ENCODE results near the gene PKMYT1.
A peak's percentile ranks its signal among the peaks of the same experiment; 100 is the strongest.

The PKMYT1 gene

DNA sequence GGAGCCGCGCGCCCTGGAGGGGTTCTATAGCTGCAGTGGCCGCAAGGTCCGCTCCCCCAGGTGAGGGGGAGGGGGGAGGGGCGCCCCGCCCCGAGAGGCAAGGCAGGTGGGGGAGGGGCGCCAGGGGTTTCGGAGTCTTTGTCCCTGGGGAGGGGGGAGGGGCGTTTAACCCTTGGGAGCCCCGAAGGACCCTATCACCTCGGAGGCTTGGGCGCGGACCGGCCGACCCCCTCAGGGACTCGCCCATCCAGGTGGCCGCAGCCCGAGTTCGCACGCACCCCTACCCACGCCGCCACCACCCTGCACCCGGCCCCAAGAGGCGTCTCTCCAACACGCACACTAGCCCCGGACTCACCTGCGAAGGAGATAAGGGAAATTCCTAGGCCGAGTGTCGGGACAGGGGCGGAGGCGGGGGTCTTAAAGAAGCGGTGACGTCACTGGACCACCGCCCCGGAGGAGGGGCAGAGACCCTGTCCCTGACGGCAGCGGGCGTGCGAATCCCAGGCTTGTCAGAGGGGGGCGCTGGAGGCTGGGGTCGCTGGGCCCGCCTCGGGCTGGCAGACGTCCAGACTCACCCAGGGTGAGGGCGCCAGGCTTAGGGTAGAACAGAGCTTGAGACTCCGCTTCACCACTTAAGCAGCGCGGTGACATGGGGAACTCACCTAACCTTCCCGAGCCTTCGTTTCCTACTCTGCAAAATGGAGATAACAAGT, 37.7 kb upstream of the PKMYT1 start, which contains the start of gene CLDN6:
Gene CLDN6 (minus strand): TSS at position 390 of the 713 bp plus-strand sequence. CDS start 2,162 bp downstream, outside the sequence.
- DNase-seq: no peak

DNA sequence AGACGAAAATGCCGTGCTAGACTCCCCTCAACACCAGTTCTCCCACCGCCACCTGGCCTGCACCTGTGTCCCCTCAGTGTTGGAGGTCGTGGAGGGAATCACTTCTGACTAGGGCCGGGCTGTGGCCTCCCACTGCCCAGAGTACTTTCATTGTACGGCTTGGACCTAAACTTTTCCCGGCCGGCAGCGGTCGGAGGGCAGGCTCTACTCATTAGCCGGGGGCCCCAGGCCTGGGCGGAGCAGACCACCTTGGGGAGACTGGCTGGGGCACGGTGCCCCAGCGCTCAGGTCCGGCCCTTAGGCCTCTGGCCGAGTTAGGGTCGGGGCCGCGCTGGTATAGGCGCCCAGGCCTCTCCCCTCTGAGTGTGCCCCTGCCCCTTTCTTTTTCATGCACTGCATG, 37.1 kb upstream of the PKMYT1 start:
- DNase-seq: no peak

DNA sequence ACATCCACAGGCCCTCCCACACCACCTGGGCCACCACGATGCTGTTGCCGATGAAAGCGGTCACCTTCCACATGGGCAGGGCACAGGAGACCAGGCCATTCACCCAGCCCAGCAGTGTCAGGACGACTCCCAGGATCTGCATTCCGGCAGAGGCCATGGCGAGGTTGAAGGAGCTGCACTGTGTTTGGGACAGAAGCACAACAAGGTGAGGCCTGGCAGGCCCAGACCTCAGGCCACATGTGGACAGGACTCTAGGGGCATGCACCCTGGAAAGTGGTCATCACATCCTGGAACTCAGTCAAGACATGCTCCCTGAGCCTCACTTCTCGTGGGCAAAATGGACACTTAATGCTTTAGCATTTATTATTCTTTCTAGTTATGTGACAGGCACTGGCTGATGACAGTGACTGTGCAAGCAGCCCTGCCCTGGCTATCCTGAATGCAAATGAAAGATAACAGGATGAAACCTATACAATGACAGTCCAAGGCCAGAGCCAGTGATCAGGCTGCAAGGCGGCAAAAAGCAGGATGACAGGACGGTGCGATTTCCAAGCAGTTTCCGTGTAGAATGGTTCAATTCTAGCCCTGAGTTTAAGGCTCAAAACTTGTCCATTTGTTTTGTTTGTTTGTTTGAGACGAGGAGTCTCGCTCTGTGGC, 35.7 kb upstream of the PKMYT1 start:
- DNase-seq: no peak

DNA sequence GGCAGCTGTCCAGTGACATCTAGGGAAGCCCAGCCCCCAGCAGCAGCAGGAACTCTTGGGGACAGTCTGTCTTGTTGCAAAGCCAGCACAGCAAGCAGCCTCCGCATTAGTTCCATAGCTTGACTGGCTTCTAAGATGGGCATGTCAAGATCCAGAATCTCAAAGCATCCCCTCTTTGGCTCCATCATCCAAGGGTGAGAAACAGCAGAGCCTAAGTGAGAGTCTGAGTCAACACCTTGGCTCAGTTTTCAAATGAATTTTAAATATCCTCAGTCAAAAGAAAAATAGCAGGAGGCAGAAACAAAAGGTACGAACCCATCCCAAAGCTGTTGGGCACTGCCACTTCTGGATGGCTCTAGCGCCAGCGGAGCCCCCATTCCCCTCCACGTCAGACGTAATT, 34.7 kb upstream of the PKMYT1 start:
- DNase-seq: no peak

DNA sequence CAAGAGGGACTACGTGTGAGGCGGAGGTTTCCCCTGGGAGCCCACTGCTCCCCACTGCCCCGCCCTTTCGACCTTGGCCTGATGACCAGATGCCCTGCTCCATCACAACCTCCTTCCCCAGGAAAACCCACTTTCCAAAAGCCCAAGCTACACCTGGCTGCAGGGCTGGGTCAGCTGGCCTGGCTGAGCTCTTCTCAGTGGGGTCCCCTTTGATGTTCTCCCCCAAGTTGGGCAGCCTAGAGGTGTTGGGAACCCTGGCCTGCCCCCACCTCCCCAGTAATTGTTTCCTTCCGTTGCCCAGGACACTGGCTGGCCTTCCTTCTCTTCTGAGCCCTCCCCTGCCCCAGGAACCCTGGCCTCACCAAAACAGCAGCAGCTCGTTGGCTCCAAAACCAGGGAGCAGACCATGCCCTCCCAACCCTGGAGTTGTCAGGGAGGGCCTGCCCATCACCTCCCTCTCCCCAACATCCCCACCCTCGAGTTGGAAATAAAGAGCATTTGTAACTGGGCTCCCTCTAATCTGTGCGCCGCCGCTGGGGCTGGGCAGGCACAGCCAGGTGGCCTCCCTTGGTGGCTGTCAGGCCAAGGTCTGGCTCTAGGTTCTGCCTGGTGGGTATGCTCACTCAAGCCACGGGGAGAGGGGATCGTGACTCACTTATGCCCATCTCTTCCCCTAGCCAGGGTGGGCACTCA, 33.9 kb upstream of the PKMYT1 start:
- no peak for DNase-seq

DNA sequence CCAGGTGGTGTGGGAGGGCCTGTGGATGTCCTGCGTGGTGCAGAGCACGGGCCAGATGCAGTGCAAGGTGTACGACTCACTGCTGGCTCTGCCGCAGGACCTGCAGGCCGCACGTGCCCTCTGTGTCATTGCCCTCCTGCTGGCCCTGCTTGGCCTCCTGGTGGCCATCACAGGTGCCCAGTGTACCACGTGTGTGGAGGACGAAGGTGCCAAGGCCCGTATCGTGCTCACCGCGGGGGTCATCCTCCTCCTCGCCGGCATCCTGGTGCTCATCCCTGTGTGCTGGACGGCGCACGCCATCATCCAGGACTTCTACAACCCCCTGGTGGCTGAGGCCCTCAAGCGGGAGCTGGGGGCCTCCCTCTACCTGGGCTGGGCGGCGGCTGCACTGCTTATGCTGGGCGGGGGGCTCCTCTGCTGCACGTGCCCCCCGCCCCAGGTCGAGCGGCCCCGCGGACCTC, 33.3 kb upstream of the PKMYT1 start:
- no peak for DNase-seq

DNA sequence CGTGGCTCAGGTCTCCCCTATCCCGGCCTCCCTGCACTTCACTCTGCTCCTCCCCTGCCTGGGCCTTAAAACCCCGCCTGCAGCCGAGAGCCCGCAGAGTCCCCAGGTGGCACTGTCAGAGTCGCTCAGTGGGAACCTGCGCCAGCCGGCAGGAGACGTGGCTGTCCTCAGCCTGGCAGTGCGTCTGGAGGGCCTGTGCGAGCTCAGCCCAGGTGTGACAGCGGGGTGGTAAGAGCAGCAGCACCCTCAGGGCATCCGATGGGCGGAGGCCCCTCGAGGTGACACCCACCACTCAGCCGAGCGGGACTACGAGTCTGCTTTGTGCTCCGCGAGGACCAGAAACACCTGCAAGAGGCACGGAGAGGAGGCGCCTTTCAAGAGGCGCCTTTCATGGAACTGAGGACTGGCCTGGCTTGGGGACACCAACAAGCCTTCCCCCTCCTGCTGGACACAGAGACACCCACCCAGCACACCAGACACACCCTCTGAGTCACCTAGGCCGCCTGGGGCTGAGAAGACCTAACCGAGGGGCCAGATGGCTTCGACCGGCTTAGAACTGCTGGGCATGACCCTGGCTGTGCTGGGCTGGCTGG, 32.7 kb upstream of the PKMYT1 start, which contains the start of gene CLDN9:
Gene CLDN9 (plus strand): TSS at position 96 of the 593 bp plus-strand sequence. CDS start 440 bp downstream, at position 536.
- DNase-seq: peak; percentile 75

DNA sequence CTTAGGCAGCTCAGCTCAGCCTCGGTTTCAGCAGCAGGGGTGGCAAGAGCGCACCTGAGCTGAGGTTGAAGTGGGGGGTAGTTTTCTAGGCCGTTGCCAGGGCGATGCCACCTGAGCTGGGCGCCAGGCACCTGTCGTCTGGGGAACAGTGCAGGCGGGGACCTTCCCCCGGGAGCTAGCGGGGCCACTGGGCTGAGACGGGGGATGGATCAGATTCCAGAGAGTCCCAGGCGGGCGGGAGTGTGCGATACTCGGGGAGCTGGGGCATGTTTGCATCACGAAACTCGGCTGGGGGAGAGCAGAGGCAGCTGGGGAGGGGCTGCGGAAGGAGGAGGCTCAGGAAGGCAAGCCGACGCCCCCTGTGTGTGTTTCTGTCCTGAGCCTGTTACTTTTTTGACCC, 32.0 kb upstream of the PKMYT1 start:
- DNase-seq: peak; percentile 45

DNA sequence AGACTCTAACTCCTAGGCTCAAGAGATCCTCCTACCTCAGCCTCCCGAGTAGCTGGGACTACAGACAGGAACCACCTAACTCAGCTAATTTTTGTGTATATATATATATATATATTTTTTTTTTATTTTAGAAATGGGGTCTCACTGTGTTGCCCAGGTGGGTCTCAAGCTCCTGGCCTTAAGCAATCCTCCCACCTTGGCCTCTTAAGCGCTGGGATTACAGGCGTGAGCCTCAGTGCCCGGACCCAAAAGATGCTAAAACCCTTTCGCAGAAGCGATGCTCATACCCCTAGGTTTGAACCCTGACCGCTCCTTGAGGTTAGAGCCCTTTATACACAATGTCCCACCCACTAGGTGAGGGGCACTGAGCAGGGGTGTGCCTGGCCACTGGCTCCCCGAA, 30.3 kb upstream of the PKMYT1 start:
- DNase-seq: no peak

DNA sequence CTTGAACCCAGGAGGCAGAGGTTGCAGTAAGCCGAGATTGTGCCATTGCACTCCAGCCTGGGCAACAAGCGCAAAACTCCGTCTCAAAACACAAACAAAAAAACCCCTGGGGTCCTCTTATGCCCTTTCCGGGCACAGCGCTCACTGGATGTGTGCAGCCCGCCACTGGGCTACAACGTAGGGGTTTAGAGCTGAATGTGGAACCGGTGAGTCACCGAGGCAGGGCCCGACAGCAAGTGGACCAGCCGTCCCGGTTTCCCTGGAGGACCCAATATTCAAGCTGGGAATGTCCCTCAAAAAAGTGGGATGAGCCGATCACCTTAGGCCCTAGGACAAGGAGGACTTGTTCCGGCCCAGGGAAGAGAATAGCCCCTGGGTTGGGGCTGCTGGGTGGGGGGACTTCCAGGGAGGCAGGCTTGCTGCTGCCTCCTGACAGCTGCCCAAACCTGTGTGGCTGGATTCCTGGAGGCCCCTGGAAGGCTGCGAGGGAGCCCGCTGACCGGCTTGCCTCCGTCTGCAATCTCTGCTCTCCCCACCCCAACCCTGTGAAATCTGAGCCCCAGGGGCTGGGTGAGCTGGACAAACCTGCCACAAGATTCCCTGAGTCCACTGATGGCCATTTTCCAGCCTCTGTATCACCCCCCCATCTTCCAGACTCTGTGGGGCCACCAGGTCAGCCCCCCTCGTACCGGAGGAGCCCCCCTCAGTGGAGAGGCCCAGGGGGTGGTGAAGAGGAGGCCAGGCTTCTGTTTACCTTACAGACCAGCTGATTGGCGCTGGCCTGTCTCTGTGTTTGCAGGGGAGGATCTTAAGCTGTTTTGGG, 29.5 kb upstream of the PKMYT1 start:
- DNase-seq: peak; percentile 13

DNA sequence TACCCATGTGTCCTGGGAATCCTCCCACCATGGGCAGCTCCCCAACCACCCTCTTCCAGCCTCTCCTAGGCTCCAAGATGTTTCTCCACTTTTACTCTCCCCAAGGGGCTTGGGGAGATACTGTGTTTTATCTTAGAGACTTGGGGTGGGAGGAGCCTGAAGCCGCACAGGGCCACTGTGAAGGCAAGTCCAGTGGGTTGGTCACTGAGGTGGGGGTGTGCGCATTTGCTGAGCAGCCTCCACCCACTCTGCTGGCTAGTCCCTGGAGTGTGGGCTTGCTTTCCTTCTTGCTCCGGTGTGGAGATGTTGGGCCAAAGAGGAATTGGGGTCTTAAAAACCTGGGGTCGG, 28.4 kb upstream of the PKMYT1 start:
- no peak for DNase-seq

DNA sequence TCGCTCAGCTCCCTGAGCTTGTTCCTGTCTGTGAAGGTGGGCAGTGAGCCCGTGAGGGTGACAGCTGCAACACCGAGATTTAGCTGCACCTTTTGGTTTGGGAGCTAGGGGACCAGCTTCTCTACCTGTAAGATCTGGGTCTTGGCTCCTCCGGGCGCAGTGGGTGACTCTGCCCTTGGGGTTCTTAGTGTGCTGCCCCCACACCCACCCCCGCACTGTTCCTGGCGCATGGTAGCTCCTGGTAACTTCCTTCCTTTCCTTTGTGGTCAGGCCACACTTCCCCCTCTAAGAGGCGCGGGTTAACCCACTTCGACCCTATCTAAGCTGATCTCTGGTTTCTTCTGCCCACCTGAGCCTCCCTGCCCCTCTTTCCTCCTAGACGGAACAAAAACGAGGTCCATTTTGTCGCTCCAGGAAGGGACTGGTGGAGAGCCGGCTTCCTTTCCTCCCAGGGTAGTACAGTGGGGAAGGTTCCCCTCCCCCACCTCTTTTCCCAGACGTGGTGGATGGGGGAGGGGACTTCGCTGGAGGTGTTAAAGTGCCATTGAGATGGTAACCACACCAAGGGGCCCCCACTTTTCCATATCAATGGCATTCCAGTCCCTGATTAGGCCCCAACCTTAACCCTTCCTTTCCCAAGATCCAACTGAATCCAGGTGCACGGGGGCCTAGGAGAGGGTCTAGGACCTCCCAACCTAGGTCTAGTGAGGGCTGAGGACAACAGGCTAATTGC, 27.9 kb upstream of the PKMYT1 start:
- DNase-seq: peak; percentile 7

DNA sequence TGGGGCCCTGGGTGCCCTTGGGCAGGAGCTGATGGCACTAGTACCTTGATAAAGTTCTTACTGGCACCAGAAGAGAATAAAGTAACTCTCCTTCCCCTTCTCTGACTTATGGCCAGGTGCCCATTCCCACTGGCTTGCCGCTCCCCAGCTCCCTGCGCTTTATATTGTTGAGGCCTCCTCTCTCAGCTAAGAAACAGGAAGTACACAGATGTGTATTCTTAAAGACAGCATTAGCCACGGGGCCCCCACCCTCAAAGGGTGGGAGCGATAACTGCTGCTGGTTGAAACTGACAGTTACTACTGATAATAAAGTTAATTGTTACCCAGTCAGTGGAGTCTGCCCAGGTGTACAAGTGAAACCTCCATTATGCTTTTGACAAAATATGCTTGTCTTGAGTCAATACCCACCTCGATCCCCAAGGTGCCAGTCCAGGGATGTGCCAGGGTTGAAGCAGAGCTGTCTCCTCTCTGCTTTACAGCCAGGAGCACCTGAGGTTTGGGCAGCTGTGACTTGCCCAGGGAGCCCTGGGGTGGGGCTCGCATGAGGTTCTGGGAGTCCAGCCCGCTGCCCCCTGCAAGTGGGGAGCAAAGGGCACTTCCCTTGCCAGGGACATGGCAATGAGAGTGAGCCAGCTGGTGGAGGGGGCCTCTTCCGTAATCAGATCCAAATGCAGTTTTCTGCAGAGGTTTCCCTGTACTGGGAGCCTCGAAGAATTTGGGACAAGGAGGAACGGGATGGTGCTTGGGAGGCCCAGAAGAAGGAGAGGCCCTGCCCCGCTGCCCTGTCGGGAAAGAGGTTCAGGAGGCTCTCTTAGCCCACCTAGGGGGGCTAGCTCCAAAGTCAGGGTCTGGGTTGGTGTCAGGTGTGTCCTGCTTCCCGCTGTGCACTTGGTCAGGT, 27.1 kb upstream of the PKMYT1 start:
- no peak for DNase-seq

DNA sequence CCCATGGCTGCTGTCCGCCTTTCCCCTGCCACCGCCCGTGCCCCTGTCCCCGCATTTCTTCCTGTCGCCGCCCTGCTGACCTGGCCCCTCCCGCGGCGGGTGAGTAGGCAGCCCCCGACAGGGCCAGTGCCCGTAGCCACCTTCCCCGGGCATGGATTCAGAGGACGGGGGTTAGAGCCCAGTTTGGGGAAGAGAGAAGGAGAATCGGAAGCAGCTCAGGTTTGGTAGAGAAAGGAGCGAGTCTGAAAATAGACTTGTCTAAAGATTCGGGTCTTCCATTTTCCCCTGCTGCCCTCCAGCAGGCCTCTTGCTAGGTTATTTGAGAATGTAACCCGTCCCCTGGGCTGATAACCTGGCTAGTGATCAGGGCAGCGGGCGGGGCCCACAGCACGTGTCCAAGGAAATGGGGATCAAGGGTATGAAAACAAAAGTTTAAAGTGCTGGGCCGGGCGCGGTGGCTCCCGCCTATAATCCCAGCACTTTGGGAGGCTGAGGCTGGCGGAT, 24.6 kb upstream of the PKMYT1 start:
- DNase-seq: peak; percentile 23

DNA sequence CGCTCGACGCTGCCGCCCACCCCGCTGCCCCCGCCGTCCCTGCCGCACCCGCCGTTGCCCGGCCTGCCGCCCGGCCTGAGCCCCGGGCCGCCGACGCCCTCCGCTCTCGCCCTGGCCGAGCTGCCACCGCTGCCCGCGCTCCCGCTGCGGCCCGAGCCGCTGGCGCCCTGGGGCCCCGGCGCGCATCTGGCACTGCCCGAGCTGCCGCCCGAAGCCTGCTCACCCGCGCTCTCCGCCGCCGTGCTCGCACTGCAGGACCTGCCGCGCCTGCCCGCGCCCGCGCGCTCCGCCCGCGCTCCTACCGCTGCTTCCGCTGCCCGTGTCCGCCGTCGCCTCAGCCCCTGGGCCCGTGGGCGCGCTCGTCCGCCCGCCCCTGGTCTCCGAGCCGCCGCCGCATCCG, 24.1 kb upstream of the PKMYT1 start:
- peak; percentile 7 for DNase-seq

DNA sequence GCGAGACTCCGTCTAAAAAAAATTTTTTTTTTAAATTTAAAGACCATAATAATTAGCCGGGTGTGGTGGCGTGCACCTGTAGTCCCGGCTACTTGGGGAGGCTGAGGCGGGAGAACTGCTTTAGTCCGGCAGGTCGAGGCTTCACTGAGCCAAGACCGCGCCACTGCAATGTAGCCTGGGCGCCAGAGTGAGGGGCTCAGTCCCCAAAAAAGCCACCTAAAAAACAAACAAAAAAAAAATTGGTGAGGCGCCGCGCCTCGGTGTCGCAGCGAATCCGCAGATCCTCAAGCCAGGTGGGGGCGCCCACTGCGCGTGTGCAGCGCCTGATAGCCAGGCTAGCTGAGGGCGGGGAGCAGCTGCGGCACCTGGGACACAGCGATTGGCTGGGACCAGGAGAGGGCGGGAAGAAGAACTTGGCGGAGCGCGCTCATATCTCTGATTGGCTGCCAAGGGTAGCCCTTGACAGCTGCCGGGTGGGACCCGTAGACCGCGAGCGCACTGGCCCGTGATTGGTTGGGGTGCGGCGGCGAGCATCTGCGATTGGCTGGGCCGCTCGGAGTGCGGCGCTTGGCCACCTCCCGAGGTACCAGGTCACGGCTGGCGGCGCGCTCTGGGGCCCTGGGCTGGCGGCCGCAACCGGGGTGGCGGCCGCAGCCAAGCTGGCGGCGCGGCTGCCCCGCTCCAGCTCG, 23.5 kb upstream of the PKMYT1 start:
- peak; percentile 88 for DNase-seq

DNA sequence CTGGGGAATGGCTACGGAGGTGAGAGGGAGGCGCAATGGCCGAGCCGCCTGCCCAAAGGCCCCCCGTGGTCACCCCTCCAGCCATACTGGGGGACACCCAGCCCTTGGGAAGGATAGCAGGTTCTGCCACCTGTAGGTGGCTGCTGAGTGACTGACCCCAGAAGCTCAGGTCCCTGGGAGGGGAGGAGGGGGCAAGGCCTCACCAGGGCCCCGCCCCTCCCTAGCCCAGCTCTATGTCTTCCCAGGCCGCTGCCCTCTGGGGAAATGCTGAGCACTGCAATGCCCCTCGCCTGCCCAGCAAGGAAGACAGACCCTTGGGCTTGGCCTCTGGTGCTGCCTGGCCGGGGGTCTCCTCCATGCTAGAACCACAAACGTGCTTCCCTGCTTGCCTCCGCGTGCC, 21.1 kb upstream of the PKMYT1 start:
- no peak for DNase-seq

DNA sequence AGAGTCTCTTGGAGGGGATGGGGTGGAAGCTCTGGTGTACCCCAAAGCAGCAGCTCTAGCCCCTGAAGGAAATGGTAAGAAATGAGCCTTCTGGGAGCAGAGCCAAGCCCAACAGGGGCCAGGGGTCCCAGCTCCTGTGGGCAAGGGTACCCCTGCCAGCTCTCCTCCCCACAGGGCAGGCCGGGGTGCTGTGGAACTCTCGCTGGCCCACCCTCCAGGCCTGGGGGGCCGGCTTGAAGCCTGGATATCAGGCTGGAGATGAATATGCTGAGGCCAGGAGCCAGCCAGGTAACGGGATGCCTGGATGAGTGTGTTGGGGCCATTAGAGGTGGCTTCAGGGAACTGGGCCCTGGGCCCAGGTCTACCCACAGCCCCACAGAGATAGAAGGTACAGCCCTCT, 20.3 kb upstream of the PKMYT1 start:
- DNase-seq: no peak

DNA sequence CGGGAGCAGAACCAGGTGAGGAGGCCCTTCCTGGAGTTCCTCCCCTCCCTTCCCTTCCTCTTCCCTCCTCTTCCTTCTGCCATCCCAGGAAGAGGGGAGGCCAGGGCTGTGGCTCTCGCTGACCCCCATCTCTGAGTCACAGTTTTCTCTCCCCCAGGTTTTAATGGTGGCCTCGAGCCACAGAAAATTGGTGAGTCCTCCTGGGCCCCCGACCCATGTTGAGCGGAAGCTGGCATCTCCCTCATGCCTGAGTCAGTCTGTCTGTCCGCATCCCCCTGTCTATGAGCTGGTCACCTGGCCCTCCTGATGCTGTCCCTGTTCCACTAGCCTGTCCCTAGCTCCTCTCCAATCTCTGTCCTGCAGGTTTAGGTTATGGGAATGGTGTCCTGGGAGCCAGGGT, 19.7 kb upstream of the PKMYT1 start:
- no peak for DNase-seq

DNA sequence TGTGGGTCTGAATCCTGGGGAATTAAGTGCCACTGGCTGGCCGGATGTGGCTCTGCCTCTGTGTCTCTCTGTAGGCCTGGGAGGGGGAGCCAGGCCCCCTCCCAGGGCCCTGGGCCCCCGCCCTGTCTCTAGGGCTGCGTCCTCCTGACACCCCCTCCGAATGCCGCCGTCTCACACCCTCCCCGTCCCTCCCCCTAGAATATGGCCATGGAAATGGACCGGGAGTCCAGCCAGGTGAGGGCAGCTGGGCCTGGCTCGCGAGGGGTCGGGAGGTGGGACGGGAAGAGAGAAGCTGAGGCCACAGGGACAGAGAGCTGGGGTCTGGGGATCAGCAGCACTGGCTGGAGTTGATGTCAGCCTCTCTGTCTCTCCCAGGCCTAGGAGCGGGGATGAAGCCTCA, 16.1 kb upstream of the PKMYT1 start:
- DNase-seq: no peak

Measured in NCI-H510A treated with DMSO at 0.1 percent for 48 hours (cell line).